Measurements from ENCODE around the gene RUBCNL. TPM values are rescaled to one million over a fixed set of nuclear protein-coding genes. Genes with fewer than 3 reads are reported as not detected.

RUBCNL gene
- total RNA-seq, 2 experiments from 2014 or later = not detected

- POLR2A ChIA-PET = no interaction called here
- Mint-ChIP-seq H3K9me3 (no peaks in the 10 kb centered on the region), H3K4me1 (no peaks in the 10 kb centered on the region), H3K27ac (no peak overlapping the region), H3K27me3 (peaks cover 2% of the 10 kb centered on the region), H3K4me3 (no peak overlapping the region), H3K36me3 (ENCODE audit: low read depth) (no peaks in the 10 kb centered on the region)
- CTCF ChIA-PET = no interaction called here
- no peak for DNase-seq
Measured at GRCh38 chr13:46367617-46368327, 19.3 kb downstream of the RUBCNL start.

GRCh38 chr13:46361276-46361934 lies 25.6 kb downstream of the RUBCNL start:
- CTCF ChIA-PET = no interaction called here
- DNase-seq = no peak
- Mint-ChIP-seq H3K9me3 (no peaks in the 10 kb centered on the region), H3K4me1 (no peaks in the 10 kb centered on the region), H3K27ac (no peak overlapping the region), H3K36me3 (ENCODE audit: low read depth) (no peaks in the 10 kb centered on the region), H3K4me3 (no peak overlapping the region), H3K27me3 (no peaks in the 10 kb centered on the region)
- POLR2A ChIA-PET = no interaction called here

GRCh38 chr13:46360604-46361003 lies 26.4 kb downstream of the RUBCNL start:
- Mint-ChIP-seq H3K27ac (no peak overlapping the region), H3K36me3 (ENCODE audit: low read depth) (no peaks in the 10 kb centered on the region), H3K4me1 (no peaks in the 10 kb centered on the region), H3K27me3 (no peaks in the 10 kb centered on the region), H3K4me3 (no peak overlapping the region), H3K9me3 (peaks cover 5% of the 10 kb centered on the region)
- DNase-seq = no peak
- POLR2A ChIA-PET = no interaction called here
- CTCF ChIA-PET = no interaction called here

- Mint-ChIP-seq H3K27me3 (no peaks in the 10 kb centered on the region), H3K36me3 (ENCODE audit: low read depth) (peaks cover 3% of the 10 kb centered on the region), H3K27ac (no peak overlapping the region), H3K4me3 (no peak overlapping the region), H3K9me3 (peaks cover 5% of the 10 kb centered on the region), H3K4me1 (peaks cover 4% of the 10 kb centered on the region)
- ChIA-PET POLR2A (interaction anchor here (1.1 kb wide), 1 partner anchor 10 kb away, joined by 3 read pairs; no protein-coding TSS in a partner anchor), CTCF (no interaction called here)
- no peak for DNase-seq
Measured at GRCh38 chr13:46359714-46360113, 27.3 kb downstream of the RUBCNL start.

GRCh38 chr13:46355901-46356590 lies 31.0 kb downstream of the RUBCNL start:
- Mint-ChIP-seq H3K4me1 (peaks cover 10% of the 10 kb centered on the region), H3K27me3 (no peaks in the 10 kb centered on the region), H3K27ac (no peak overlapping the region), H3K4me3 (no peak overlapping the region), H3K36me3 (ENCODE audit: low read depth) (peaks cover 10% of the 10 kb centered on the region), H3K9me3 (peaks cover 24% of the 10 kb centered on the region)
- ChIA-PET CTCF (no interaction called here), POLR2A (no interaction called here)
- DNase-seq = no peak

DNA sequence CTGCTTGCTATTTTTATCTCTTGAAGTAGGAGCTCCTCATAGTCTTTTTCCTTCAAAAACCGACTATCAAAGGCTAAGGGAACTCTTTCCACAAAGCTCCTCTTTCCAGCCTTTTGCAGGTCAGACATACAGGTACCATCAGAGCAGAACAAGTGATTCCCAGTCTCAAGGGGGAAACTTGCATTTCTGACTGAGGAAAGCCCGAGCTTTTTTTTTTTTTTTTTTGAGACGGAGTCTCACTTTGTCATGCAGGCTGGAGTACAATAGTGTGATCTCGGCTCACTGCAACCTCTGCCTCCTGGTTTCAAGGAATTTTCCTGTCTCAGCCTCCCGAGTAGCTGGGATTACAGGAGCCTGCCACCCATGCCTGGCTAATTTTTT lies 32.0 kb downstream of the RUBCNL start:
- Mint-ChIP-seq H3K9me3 (peaks cover 24% of the 10 kb centered on the region), H3K4me3 (no peak overlapping the region), H3K4me1 (peaks cover 10% of the 10 kb centered on the region), H3K27me3 (no peaks in the 10 kb centered on the region), H3K27ac (no peak overlapping the region), H3K36me3 (ENCODE audit: low read depth) (peaks cover 10% of the 10 kb centered on the region)
- ChIA-PET POLR2A (interaction anchor here (1.3 to 1.4 kb wide), 2 partner anchors 14 to 60 kb away, joined by 4 read pairs; no protein-coding TSS in a partner anchor), CTCF (interaction anchor here (0.7 kb wide), 1 partner anchor 1304 kb away, joined by 4 read pairs; no protein-coding TSS in a partner anchor)
- no peak for DNase-seq

GRCh38 chr13:46354156-46355087 lies 32.6 kb downstream of the RUBCNL start:
- no peak overlapping the region for H3K4me3 Mint-ChIP-seq
- peaks cover 24% of the 10 kb centered on the region for H3K9me3 Mint-ChIP-seq
- no peaks in the 10 kb centered on the region for H3K27me3 Mint-ChIP-seq
- H3K36me3 Mint-ChIP-seq (ENCODE audit: low read depth) = peaks cover 10% of the 10 kb centered on the region
- peak overlapping the region; percentile 24 for H3K27ac Mint-ChIP-seq
- peak; percentile 24 for DNase-seq
- CTCF ChIA-PET = interaction anchor here (0.7 kb wide), 1 partner anchor 1305 kb away, joined by 4 read pairs; no protein-coding TSS in a partner anchor
- H3K4me1 Mint-ChIP-seq = peaks cover 10% of the 10 kb centered on the region
- POLR2A ChIA-PET = interaction anchor here (1.3 to 1.4 kb wide), 2 partner anchors 13 to 59 kb away, joined by 4 read pairs; no protein-coding TSS in a partner anchor

- H3K4me1 Mint-ChIP-seq = peaks cover 10% of the 10 kb centered on the region
- no peak for DNase-seq
- POLR2A ChIA-PET = no interaction called here
- H3K27ac Mint-ChIP-seq = no peak overlapping the region
- peaks cover 10% of the 10 kb centered on the region for H3K36me3 Mint-ChIP-seq (ENCODE audit: low read depth)
- H3K27me3 Mint-ChIP-seq = no peaks in the 10 kb centered on the region
- no peak overlapping the region for H3K4me3 Mint-ChIP-seq
- peaks cover 27% of the 10 kb centered on the region for H3K9me3 Mint-ChIP-seq
- CTCF ChIA-PET = no interaction called here
Measured at GRCh38 chr13:46352805-46353204, 34.2 kb downstream of the RUBCNL start.

GRCh38 chr13:46350003-46350402 lies 37.0 kb downstream of the RUBCNL start:
- ChIA-PET CTCF (no interaction called here), POLR2A (interaction anchor here (1.1 kb wide), 1 partner anchor 10 kb away, joined by 3 read pairs; no protein-coding TSS in a partner anchor)
- Mint-ChIP-seq H3K4me1 (peaks cover 9% of the 10 kb centered on the region), H3K4me3 (no peak overlapping the region), H3K27me3 (peaks cover 2% of the 10 kb centered on the region), H3K9me3 (peaks cover 22% of the 10 kb centered on the region), H3K27ac (no peak overlapping the region), H3K36me3 (ENCODE audit: low read depth) (peaks cover 10% of the 10 kb centered on the region)
- no peak for DNase-seq

- Mint-ChIP-seq H3K9me3 (peaks cover 17% of the 10 kb centered on the region), H3K27ac (no peak overlapping the region), H3K4me1 (peaks cover 2% of the 10 kb centered on the region), H3K27me3 (peaks cover 2% of the 10 kb centered on the region), H3K36me3 (ENCODE audit: low read depth) (peaks cover 3% of the 10 kb centered on the region), H3K4me3 (no peak overlapping the region)
- CTCF ChIA-PET = no interaction called here
- POLR2A ChIA-PET = interaction anchor here (1.1 kb wide), 1 partner anchor 11 kb away, joined by 3 read pairs; no protein-coding TSS in a partner anchor
- DNase-seq = no peak
Measured at GRCh38 chr13:46348961-46349360, 38.1 kb downstream of the RUBCNL start.

GRCh38 chr13:46347277-46347676 lies 39.8 kb downstream of the RUBCNL start:
- POLR2A ChIA-PET = no interaction called here

DNA sequence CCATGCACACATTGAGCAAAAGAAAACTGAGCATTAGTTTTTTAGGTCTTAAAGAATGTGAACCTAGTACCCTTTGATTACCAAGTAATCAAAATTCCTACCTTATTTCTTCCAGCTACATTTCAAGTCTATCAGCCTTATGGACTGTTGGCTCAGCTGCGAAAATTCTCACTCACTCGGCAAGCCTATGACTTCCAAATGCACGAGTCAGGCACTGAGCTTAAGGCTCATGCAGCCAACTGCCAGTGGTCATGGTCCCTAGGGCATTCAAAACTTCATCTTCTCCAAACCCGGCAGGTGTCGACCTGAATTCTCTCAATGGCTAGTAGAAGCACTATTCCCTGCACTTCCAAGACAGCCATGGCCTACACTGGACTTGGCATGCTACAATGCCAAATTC lies 41.2 kb downstream of the RUBCNL start:
- Mint-ChIP-seq H3K4me3 (no peak overlapping the region), H3K4me1 (peaks cover 7% of the 10 kb centered on the region), H3K27ac (no peak overlapping the region), H3K27me3 (peaks cover 2% of the 10 kb centered on the region), H3K9me3 (peaks cover 3% of the 10 kb centered on the region), H3K36me3 (ENCODE audit: low read depth) (no peaks in the 10 kb centered on the region)
- ChIA-PET POLR2A (no interaction called here), CTCF (no interaction called here)
- DNase-seq = no peak

More at GRCh38 chr13:46347277-46347676, 39.8 kb downstream of the RUBCNL start:
- H3K4me3 Mint-ChIP-seq = no peak overlapping the region
- CTCF ChIA-PET = no interaction called here
- no peak overlapping the region for H3K27ac Mint-ChIP-seq
- H3K4me1 Mint-ChIP-seq = no peaks in the 10 kb centered on the region
- H3K9me3 Mint-ChIP-seq = peaks cover 8% of the 10 kb centered on the region
- peaks cover 2% of the 10 kb centered on the region for H3K27me3 Mint-ChIP-seq
- H3K36me3 Mint-ChIP-seq (ENCODE audit: low read depth) = no peaks in the 10 kb centered on the region
- no peak for DNase-seq

All from activated CD4-positive, alpha-beta memory T cell treated with anti-CD3 and anti-CD28 coated beads, Interleukin-2, amount 10 ng/mL, durations not matched to agents 7 days and 5 days (primary cell).